SU-DHL-6 (cell line): ENCODE data around the gene TRPM2.

Experiments
- CTCF ChIP-seq: fragments of 200-600 bp; sonication (generic); IDR thresholded peaks from one replicate; pipeline ENCODE4 v1.5.1; 2017; ENCODE audit warnings: antibody characterized with exemption, mild to moderate bottlenecking, low read length, moderate library complexity; ENCODE audit not compliant: insufficient read depth, poor library complexity, severe bottlenecking
- EZH2phosphoT487 ChIP-seq: fragments of 200-600 bp; sonication (generic), shearing (Covaris generic); conservative IDR thresholded peaks from 2 replicates; pipeline ENCODE4 v1.6.1; 2018; ENCODE audit warnings: mild to moderate bottlenecking, antibody characterized with exemption, low read length, moderate library complexity, mixed read lengths

- TF ChIP-seq EZH2phosphoT487 (no peak), CTCF (no peak)
These were observed 77.9 kb downstream of the TRPM2 start for GRCh38 chr21:44431300-44431699.
